Neural crest cell (in vitro differentiated cells): Measurements from ENCODE around the gene HAPLN3. TPM values are rescaled to one million over a fixed set of nuclear protein-coding genes. Genes with fewer than 3 reads are reported as not detected.

Experiments
- DNase-seq: peaks from one replicate; pipeline ENCODE4 v3.0.0; 2021; ENCODE audit warnings: low read depth, mixed read lengths, low spot score
- H3K27ac Mint-ChIP-seq: one replicate; pipeline ENCODE4 v1.8.0; 2021; ENCODE audit warnings: mild to moderate bottlenecking, mixed read lengths; ENCODE audit not compliant: unreplicated experiment
- H3K27me3 Mint-ChIP-seq: 2 replicates; pipeline ENCODE4 v1.8.0; 2021; ENCODE audit warnings: low read depth, mild to moderate bottlenecking, mixed read lengths
- H3K36me3 Mint-ChIP-seq: 2 replicates; pipeline ENCODE4 v1.8.0; 2021; ENCODE audit warnings: low read depth, mild to moderate bottlenecking, mixed read lengths
- H3K4me1 Mint-ChIP-seq: 2 replicates; pipeline ENCODE4 v1.8.0; 2021; ENCODE audit warnings: mixed read lengths
- H3K4me3 Mint-ChIP-seq: one replicate; pipeline ENCODE4 v1.8.0; 2021; ENCODE audit warnings: mild to moderate bottlenecking, mixed read lengths
- H3K9me3 Mint-ChIP-seq: 2 replicates; pipeline ENCODE4 v1.8.0; 2021; ENCODE audit warnings: mixed read lengths
- total RNA-seq: library from RNA; stranded (reverse); gene quantifications from 2 replicates; pipeline ENCODE4 v1.2.1, GENCODE V29; 2021
- TF ChIP-seq, protein P1 (sequence below): fragments of 200-600 bp; sonication (generic); conservative IDR thresholded peaks from 2 replicates; pipeline ENCODE4 v1.5.0; 2021; ENCODE audit warnings: antibody characterized with exemption, mild to moderate bottlenecking

HAPLN3 gene
- total RNA-seq, 1 donor from 2014 or later, result 2.9 TPM

DNA sequence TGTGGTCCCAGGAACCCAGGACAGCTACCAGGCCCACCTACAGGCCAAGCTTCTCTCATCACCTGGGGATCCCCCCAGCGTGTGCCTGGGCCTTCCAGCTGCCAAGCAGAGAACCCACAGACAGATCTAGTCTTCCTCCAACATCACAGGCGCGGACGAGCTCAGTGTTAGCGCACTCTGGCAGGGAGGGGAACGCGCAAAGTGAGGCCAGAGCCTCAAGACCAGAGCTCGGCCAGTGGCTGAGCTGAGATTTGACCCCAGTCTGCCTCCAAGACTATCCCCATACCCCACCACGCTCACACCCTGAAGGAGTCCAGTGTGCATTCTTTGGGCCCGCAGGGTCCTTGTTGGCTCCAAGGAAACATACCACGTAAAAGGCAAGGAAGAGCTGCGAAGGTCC lies 12.8 kb upstream of the HAPLN3 start:
- TF ChIP-seq, protein P1, sequence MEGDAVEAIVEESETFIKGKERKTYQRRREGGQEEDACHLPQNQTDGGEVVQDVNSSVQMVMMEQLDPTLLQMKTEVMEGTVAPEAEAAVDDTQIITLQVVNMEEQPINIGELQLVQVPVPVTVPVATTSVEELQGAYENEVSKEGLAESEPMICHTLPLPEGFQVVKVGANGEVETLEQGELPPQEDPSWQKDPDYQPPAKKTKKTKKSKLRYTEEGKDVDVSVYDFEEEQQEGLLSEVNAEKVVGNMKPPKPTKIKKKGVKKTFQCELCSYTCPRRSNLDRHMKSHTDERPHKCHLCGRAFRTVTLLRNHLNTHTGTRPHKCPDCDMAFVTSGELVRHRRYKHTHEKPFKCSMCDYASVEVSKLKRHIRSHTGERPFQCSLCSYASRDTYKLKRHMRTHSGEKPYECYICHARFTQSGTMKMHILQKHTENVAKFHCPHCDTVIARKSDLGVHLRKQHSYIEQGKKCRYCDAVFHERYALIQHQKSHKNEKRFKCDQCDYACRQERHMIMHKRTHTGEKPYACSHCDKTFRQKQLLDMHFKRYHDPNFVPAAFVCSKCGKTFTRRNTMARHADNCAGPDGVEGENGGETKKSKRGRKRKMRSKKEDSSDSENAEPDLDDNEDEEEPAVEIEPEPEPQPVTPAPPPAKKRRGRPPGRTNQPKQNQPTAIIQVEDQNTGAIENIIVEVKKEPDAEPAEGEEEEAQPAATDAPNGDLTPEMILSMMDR, result no peak
- no peak overlapping the region for H3K4me3 Mint-ChIP-seq

DNA sequence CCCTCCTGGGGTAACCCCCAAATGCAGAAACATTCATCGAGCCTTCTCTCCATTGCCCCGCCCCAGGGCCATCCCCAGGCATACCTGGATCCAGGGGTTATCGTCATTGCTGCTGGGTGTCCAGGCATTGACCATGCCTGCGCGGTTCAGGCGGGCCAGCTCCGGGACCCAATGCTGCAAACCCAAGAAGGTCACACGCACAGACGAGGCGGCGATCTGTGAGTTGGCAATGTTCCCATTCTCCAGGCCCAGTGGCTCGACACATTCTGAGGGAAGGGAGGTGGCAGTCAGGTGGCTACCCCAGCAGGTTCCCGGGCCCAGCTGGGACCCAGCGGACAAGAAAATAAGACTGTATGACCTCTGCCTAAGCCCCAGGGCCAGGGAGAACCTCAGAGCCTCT lies 11.8 kb upstream of the HAPLN3 start:
- DNase-seq, result no peak
- H3K36me3 Mint-ChIP-seq, result peaks cover 16% of the 10 kb centered on the region
- TF ChIP-seq, protein P1, result no peak
- H3K4me3 Mint-ChIP-seq, result no peak overlapping the region
- peaks cover 36% of the 10 kb centered on the region for H3K4me1 Mint-ChIP-seq
- no peaks in the 10 kb centered on the region for H3K27me3 Mint-ChIP-seq
- H3K27ac Mint-ChIP-seq, result no peak overlapping the region
- H3K9me3 Mint-ChIP-seq, result no peaks in the 10 kb centered on the region

More for the DNA sequence above, 12.8 kb upstream of the HAPLN3 start:
- H3K27ac Mint-ChIP-seq, result peak overlapping the region; percentile 94
- DNase-seq, result no peak
- H3K4me1 Mint-ChIP-seq, result peaks cover 38% of the 10 kb centered on the region
- H3K9me3 Mint-ChIP-seq, result no peaks in the 10 kb centered on the region
- H3K36me3 Mint-ChIP-seq, result peaks cover 16% of the 10 kb centered on the region
- H3K27me3 Mint-ChIP-seq, result no peaks in the 10 kb centered on the region

DNA sequence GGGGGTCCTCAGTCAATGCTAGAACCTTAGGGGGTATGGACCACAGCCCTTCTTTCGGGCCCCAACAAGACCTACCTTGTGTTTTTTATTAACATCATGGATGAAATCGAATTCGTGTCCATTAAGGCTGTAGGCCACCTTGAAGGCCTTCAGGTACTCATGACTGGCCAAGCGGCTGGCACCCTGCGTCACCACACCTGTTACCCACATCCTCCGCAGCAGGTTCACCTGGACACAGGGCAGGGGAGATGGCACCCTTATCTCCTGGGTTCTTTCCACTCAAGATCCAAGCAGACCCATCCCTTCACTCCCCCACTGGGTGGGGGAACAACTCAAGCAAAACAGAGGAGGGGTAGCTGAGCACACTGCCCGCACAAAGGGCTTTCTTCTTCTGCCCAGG lies 11.2 kb upstream of the HAPLN3 start:
- Mint-ChIP-seq H3K9me3 (no peaks in the 10 kb centered on the region), H3K27me3 (no peaks in the 10 kb centered on the region), H3K4me1 (peaks cover 30% of the 10 kb centered on the region), H3K4me3 (no peak overlapping the region), H3K27ac (no peak overlapping the region), H3K36me3 (peaks cover 16% of the 10 kb centered on the region)
- TF ChIP-seq, protein P1, result no peak
- no peak for DNase-seq

DNA sequence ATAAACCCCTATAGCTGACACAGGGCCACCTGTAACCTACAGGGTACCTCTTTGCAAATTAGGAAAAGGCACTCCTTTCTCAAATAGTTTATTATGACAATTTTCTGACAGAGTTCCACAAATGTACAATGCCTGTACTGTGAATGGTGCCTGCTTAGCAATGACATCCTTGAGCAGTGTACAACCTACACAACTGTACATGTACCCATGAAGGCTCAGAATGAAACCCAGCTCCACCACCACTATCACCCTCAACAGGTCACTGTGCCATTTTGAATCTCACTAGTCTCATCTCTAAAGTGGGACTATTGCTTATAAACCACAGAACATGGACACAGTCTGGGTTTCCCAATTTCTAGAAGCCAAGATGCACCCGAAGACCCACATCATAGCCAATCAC lies 10.8 kb upstream of the HAPLN3 start:
- no peaks in the 10 kb centered on the region for H3K27me3 Mint-ChIP-seq
- H3K4me3 Mint-ChIP-seq, result no peak overlapping the region
- H3K36me3 Mint-ChIP-seq, result peaks cover 17% of the 10 kb centered on the region
- no peak for DNase-seq
- H3K9me3 Mint-ChIP-seq, result no peaks in the 10 kb centered on the region
- H3K27ac Mint-ChIP-seq, result no peak overlapping the region
- peaks cover 29% of the 10 kb centered on the region for H3K4me1 Mint-ChIP-seq
- TF ChIP-seq, protein P1, result no peak

DNA sequence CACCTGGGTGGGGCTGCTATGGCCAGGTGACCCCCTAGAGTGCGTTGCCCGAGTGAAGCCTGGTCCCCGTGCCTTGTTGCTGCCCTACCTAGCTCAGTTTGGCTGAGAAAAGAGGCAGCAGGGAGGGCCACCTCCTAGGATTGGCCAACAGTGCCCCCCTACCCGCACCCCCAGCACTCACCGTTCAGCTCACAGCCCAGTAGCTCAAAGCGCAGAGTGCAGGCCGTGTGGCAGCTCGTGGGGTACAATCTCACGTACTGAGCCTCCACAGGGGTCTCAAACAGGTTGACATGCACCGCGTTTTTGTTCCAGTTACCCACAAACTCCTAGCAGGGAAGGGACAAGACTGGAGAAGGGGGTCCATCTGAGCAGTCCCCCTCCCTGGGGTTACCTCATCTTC lies 10.2 kb upstream of the HAPLN3 start:
- no peak overlapping the region for H3K4me3 Mint-ChIP-seq
- H3K4me1 Mint-ChIP-seq, result peaks cover 24% of the 10 kb centered on the region
- H3K36me3 Mint-ChIP-seq, result peaks cover 19% of the 10 kb centered on the region
- TF ChIP-seq, protein P1, result no peak
- H3K27me3 Mint-ChIP-seq, result no peaks in the 10 kb centered on the region
- H3K27ac Mint-ChIP-seq, result no peak overlapping the region
- no peaks in the 10 kb centered on the region for H3K9me3 Mint-ChIP-seq
- no peak for DNase-seq
